ENCODE results near the gene CSAD. TPM values are rescaled to one million over a fixed set of nuclear protein-coding genes. Genes with fewer than 3 reads are reported as not detected.

CSAD gene
- polyA plus RNA-seq, 1 of the 3 experiments (the other 2 are of a cell fraction): 32.2 TPM

GRCh38 chr12:53214221-53214620 is 33.5 kb upstream of the CSAD start (continued):
- TF ChIP-seq, protein P1, sequence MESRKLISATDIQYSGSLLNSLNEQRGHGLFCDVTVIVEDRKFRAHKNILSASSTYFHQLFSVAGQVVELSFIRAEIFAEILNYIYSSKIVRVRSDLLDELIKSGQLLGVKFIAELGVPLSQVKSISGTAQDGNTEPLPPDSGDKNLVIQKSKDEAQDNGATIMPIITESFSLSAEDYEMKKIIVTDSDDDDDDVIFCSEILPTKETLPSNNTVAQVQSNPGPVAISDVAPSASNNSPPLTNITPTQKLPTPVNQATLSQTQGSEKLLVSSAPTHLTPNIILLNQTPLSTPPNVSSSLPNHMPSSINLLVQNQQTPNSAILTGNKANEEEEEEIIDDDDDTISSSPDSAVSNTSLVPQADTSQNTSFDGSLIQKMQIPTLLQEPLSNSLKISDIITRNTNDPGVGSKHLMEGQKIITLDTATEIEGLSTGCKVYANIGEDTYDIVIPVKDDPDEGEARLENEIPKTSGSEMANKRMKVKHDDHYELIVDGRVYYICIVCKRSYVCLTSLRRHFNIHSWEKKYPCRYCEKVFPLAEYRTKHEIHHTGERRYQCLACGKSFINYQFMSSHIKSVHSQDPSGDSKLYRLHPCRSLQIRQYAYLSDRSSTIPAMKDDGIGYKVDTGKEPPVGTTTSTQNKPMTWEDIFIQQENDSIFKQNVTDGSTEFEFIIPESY (IDR thresholded peaks at IDR 0.05; ENCODE audit: borderline replicate concordance, low read depth): no peak
- TF ChIP-seq FOXM1 (IDR thresholded peaks at IDR 0.05; ENCODE audit: low read depth): no peak
- TF ChIP-seq TAF1 (IDR thresholded peaks at IDR 0.05; ENCODE audit: borderline replicate concordance, low read depth, low read length): no peak

- Histone ChIP-seq H3K4me2 (no peak overlapping the region), H3K4me3 (ENCODE audit: low read depth in 2 of 2, low read length in 1 of 2) (no peak overlapping the region), H3K9me2 (no peaks in the 10 kb centered on the region), H3K79me2 (ENCODE audit: insufficient read depth) (peaks cover 25% of the 10 kb centered on the region), H3K36me3 (replicated peaks in 1 of 2; ENCODE audit: control insufficient read depth in 1 of 2, insufficient read depth in 2 of 2, low read length in 1 of 2) (peaks cover 24 to 38% of the 10 kb centered on the region in 2 experiments), H2AFZ (ENCODE audit: low read depth) (no peak overlapping the region), H4K20me1 (ENCODE audit: insufficient read depth) (peaks cover 5% of the 10 kb centered on the region; the same call in 1 of the 2 replicates), H3K27ac (ENCODE audit: low read depth in 2 of 2, low read length in 1 of 2) (no peak overlapping the region; a peak in 1 of 4 replicates), H3K9ac (no peak overlapping the region), H3K27me3 (ENCODE audit: insufficient read depth) (no peaks in the 10 kb centered on the region), H3K9me3 (no peaks in the 10 kb centered on the region), H3F3A (replicated peaks; ENCODE audit: insufficient read depth) (peaks cover 13% of the 10 kb centered on the region), H3K4me1 (ENCODE audit: control insufficient read depth in 1 of 2, insufficient read depth in 2 of 2, low read depth in 1 of 2, low read length in 1 of 2) (peaks cover 6 to 19% of the 10 kb centered on the region in 2 experiments; a peak in 3 of 4 replicates)
- CTCF ChIA-PET: interaction anchor here (0.6 to 14.8 kb wide), 42 partner anchors 10 to 298 kb away, joined by 3 to 363 read pairs (median 5); partner anchors contain the start of genes AAAS, ESPL1, MYG1 and PFDN5
- WGBS (ENCODE audit: low lambda C conversion rate): 10% methylated on average over 9 of the region's 14 CpGs
- DNase-seq: peak; percentile 93
- POLR2A ChIA-PET: interaction anchor here (0.9 to 1.1 kb wide), 2 partner anchors 38 to 82 kb away, joined by 3 to 4 read pairs; partner anchors contain the start of gene PFDN5
- TF ChIP-seq FOXM1 (IDR thresholded peaks at IDR 0.05; ENCODE audit: low read depth) (no peak), USF2 (IDR thresholded peaks at IDR 0.05; ENCODE audit: borderline replicate concordance, low read depth, low read length) (no peak), ELF1 (IDR thresholded peaks at IDR 0.05) (no peak), MEF2A (IDR thresholded peaks at IDR 0.05; ENCODE audit: borderline replicate concordance, low read depth) (no peak), NFIC (IDR thresholded peaks at IDR 0.05; ENCODE audit: borderline replicate concordance) (no peak), EP300 (IDR thresholded peaks at IDR 0.05; ENCODE audit: borderline replicate concordance in 1 of 2, low read depth in 1 of 2, low read length in 1 of 2) (no peak), SIN3A (IDR thresholded peaks at IDR 0.05; ENCODE audit: borderline replicate concordance, low read depth, low read length) (no peak), SMC3 (IDR thresholded peaks at IDR 0.05; ENCODE audit: low read depth, low read length) (peak; percentile 99), EZH2phosphoT487 (IDR thresholded peaks at IDR 0.05; ENCODE audit: borderline replicate concordance, low read depth) (no peak), IRF3 (IDR thresholded peaks at IDR 0.05; ENCODE audit: low read depth, low read length) (no peak), POLR2AphosphoS5 (IDR thresholded peaks at IDR 0.05; ENCODE audit: low read depth, low read length) (no peak), TAF1 (IDR thresholded peaks at IDR 0.05; ENCODE audit: borderline replicate concordance, low read depth, low read length) (no peak), GABPA (IDR thresholded peaks at IDR 0.05; ENCODE audit: low read depth) (no peak), MXI1 (IDR thresholded peaks at IDR 0.05; ENCODE audit: low read depth, low read length) (peak; percentile 54; the same call in 1 of the 2 replicates), NRF1 (IDR thresholded peaks at IDR 0.05; ENCODE audit: low read depth, low read length) (0 out of 2 replicates have a peak, but pooled peaks have one; percentile 10), TEAD4 (IDR thresholded peaks at IDR 0.05; ENCODE audit: borderline replicate concordance, insufficient read depth) (no peak), RAD21 (IDR thresholded peaks at IDR 0.05; ENCODE audit: low read length) (peak; percentile 96), RFX5 (IDR thresholded peaks at IDR 0.05; ENCODE audit: low read length) (peak; percentile 63; the same call in 1 of the 2 replicates), RXRA (IDR thresholded peaks at IDR 0.05; ENCODE audit: borderline replicate concordance, low read depth) (no peak), CHD2 (IDR thresholded peaks at IDR 0.05; ENCODE audit: low read length, partially characterized antibody) (peak; percentile 17), JUND (IDR thresholded peaks at IDR 0.05) (no peak), TCF12 (IDR thresholded peaks at IDR 0.05) (no peak)
- TF ChIP-seq, protein P2, sequence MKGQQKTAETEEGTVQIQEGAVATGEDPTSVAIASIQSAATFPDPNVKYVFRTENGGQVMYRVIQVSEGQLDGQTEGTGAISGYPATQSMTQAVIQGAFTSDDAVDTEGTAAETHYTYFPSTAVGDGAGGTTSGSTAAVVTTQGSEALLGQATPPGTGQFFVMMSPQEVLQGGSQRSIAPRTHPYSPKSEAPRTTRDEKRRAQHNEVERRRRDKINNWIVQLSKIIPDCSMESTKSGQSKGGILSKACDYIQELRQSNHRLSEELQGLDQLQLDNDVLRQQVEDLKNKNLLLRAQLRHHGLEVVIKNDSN (IDR thresholded peaks at IDR 0.05; ENCODE audit: borderline replicate concordance, low read depth): no peak
- TF ChIP-seq, protein P3, sequence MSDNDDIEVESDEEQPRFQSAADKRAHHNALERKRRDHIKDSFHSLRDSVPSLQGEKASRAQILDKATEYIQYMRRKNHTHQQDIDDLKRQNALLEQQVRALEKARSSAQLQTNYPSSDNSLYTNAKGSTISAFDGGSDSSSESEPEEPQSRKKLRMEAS (IDR thresholded peaks at IDR 0.05; ENCODE audit: low read depth): no peak
- TF ChIP-seq, protein P4, sequence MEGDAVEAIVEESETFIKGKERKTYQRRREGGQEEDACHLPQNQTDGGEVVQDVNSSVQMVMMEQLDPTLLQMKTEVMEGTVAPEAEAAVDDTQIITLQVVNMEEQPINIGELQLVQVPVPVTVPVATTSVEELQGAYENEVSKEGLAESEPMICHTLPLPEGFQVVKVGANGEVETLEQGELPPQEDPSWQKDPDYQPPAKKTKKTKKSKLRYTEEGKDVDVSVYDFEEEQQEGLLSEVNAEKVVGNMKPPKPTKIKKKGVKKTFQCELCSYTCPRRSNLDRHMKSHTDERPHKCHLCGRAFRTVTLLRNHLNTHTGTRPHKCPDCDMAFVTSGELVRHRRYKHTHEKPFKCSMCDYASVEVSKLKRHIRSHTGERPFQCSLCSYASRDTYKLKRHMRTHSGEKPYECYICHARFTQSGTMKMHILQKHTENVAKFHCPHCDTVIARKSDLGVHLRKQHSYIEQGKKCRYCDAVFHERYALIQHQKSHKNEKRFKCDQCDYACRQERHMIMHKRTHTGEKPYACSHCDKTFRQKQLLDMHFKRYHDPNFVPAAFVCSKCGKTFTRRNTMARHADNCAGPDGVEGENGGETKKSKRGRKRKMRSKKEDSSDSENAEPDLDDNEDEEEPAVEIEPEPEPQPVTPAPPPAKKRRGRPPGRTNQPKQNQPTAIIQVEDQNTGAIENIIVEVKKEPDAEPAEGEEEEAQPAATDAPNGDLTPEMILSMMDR (IDR thresholded peaks at IDR 0.05): peak; percentile 93
Observed at GRCh38 chr12:53213348-53213747, 32.6 kb upstream of the CSAD start.
